Activated CD4-positive, alpha-beta T cell treated with anti-CD3 and anti-CD28 coated beads, Interleukin-2, amount 10 ng/mL, durations not matched to agents 7 days and 5 days (primary cell): ENCODE data around the gene GSC2. TPM values are rescaled to one million over a fixed set of nuclear protein-coding genes. Genes with fewer than 3 reads are reported as not detected.

Source experiments
- CTCF ChIA-PET: fragments of 350-600 bp; sonication (Branson Sonifier 250); formaldehyde crosslinking; loops from one replicate; lab custom pipeline; 2021; ENCODE audit warnings: antibody characterized with exemption; lab: Charles Lee
- POLR2A ChIA-PET: fragments of 350-600 bp; sonication (Branson Sonifier 250); formaldehyde crosslinking; loops from one replicate; lab custom pipeline; 2021; ENCODE audit warnings: antibody characterized with exemption; lab: Charles Lee
- DNase-seq: peaks from one replicate; pipeline ENCODE4 v3.0.0-alpha.2; 2020
- H3K27ac Mint-ChIP-seq: one replicate; pipeline ENCODE4 v1.8.0; 2021; ENCODE audit warnings: mild to moderate bottlenecking, moderate library complexity, mixed read lengths
- H3K27me3 Mint-ChIP-seq: one replicate; pipeline ENCODE4 v1.8.0; 2021; ENCODE audit warnings: mixed read lengths
- H3K36me3 Mint-ChIP-seq: one replicate; pipeline ENCODE4 v1.8.0; 2021; ENCODE audit warnings: low read depth, mixed read lengths
- H3K4me1 Mint-ChIP-seq: one replicate; pipeline ENCODE4 v1.8.0; 2021; ENCODE audit warnings: mixed read lengths
- H3K4me3 Mint-ChIP-seq: one replicate; pipeline ENCODE4 v1.8.0; 2021; ENCODE audit warnings: mild to moderate bottlenecking, moderate library complexity, mixed read lengths
- H3K9me3 Mint-ChIP-seq: one replicate; pipeline ENCODE4 v1.8.0; 2021; ENCODE audit warnings: mixed read lengths
- total RNA-seq, 2 experiments: library from RNA; stranded (reverse); gene quantifications; one replicate each; pipeline ENCODE4 v1.2.3, GENCODE V29; 2021

The GSC2 gene
- total RNA-seq, 2 experiments from 2014 or later, result not detected

- no peak for DNase-seq
- CTCF ChIA-PET, result no interaction called here
- Mint-ChIP-seq H3K27ac (no peak overlapping the region), H3K4me1 (peaks cover 28% of the 10 kb centered on the region), H3K36me3 (peaks cover 3% of the 10 kb centered on the region), H3K4me3 (no peak overlapping the region), H3K9me3 (no peaks in the 10 kb centered on the region), H3K27me3 (no peaks in the 10 kb centered on the region)
- POLR2A ChIA-PET, result no interaction called here
Measured at GRCh38 chr22:19124377-19124776, 25.7 kb downstream of the GSC2 start.

DNA sequence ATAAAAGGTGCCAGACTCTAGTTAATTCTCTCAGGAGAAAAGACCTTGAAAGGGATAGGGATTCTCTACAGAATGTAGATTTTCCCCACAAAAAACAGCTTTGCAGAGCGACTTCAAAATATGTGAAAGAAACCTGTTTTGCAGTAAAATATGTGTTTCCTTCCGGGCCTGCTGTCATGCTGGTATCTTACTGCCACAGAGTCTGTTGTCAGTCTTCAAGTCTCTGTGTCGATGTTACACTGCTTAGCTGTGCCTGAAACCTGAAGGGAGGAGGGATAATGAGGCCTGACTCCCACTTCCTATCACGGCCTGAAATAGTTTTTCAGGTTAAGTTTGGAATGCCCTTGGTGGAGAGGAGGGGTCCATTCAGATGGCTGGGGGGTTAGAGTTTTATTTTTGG, 26.2 kb downstream of the GSC2 start:
- H3K27ac Mint-ChIP-seq, result peak overlapping the region; percentile 31
- no peak overlapping the region for H3K4me3 Mint-ChIP-seq
- peaks cover 3% of the 10 kb centered on the region for H3K36me3 Mint-ChIP-seq
- ChIA-PET CTCF (no interaction called here), POLR2A (no interaction called here)
- H3K9me3 Mint-ChIP-seq, result no peaks in the 10 kb centered on the region
- H3K27me3 Mint-ChIP-seq, result no peaks in the 10 kb centered on the region
- peaks cover 33% of the 10 kb centered on the region for H3K4me1 Mint-ChIP-seq
- DNase-seq, result no peak

GRCh38 chr22:19122752-19123492, 27.2 kb downstream of the GSC2 start:
- DNase-seq, result no peak
- ChIA-PET CTCF (interaction anchor here (0.7 to 1.4 kb wide), 2 partner anchors 12 to 22 kb away, joined by 3 to 6 read pairs; partner anchors contain the start of gene ESS2), POLR2A (interaction anchor here (2.1 kb wide), 1 partner anchor 21 kb away, joined by 7 read pairs; the partner anchor contains the start of gene ESS2)
- Mint-ChIP-seq H3K4me3 (peak overlapping the region; percentile 77), H3K4me1 (peaks cover 41% of the 10 kb centered on the region), H3K27me3 (no peaks in the 10 kb centered on the region), H3K27ac (peak overlapping the region; percentile 83), H3K36me3 (peaks cover 3% of the 10 kb centered on the region), H3K9me3 (no peaks in the 10 kb centered on the region)

- Mint-ChIP-seq H3K27ac (peak within 1 kb of the TSS; percentile 86), H3K36me3 (peaks cover 3% of the 10 kb centered on the region), H3K27me3 (no peaks in the 10 kb centered on the region), H3K9me3 (no peaks in the 10 kb centered on the region), H3K4me1 (peaks cover 48% of the 10 kb centered on the region), H3K4me3 (peak within 1 kb of the TSS; percentile 85)
- ChIA-PET CTCF (interaction anchor here (0.7 to 1.4 kb wide), 2 partner anchors 11 to 23 kb away, joined by 4 to 6 read pairs; no protein-coding TSS in a partner anchor), POLR2A (interaction anchor here (2.1 kb wide), 1 partner anchor 22 kb away, joined by 7 read pairs; the partner anchor contains the start of gene ESS2)
- peak; percentile 97 for DNase-seq
Measured at GRCh38 chr22:19122143-19122751, 27.8 kb downstream of the GSC2 start, which contains the start of gene DGCR2. Gene DGCR2 (minus strand): TSS chr22:19122412. CDS start chr22:19122206, 206 bp downstream.

DNA sequence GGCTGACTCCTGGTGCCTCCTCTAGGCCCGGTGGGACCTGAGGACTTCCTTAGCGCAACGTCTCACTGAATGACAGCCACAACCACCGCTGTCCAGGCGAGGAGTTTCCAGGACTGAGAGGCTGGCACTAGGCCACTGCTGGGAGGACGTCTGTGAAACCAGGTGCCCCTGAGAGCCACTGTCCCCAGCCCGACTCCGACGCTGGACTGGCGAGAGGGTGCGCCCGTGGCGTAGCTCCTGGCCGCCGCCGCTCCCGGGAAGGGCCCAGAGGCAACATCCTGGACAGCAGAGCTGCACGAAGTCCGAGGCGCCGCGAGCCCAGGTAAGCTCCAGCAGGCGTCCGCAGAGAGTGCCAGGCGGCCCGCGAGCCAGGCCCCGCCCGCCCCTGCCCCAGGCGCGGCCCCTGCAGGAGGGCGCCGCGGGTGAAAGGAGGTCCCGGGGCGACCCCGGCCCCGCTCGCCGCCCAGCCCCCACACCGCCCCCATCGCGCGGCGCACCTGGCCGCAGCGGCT, 28.4 kb downstream of the GSC2 start:
- Mint-ChIP-seq H3K9me3 (no peaks in the 10 kb centered on the region), H3K27ac (peak overlapping the region; percentile 86), H3K36me3 (peaks cover 3% of the 10 kb centered on the region), H3K4me1 (peaks cover 52% of the 10 kb centered on the region), H3K4me3 (peak overlapping the region; percentile 85), H3K27me3 (no peaks in the 10 kb centered on the region)
- peak; percentile 37 for DNase-seq
- CTCF ChIA-PET, result interaction anchor here (0.7 to 1.4 kb wide), 2 partner anchors 10 to 24 kb away, joined by 4 to 6 read pairs; no protein-coding TSS in a partner anchor
- POLR2A ChIA-PET, result interaction anchor here (2.1 kb wide), 1 partner anchor 23 kb away, joined by 7 read pairs; the partner anchor contains the start of gene ESS2

- CTCF ChIA-PET, result interaction anchor here (1.4 kb wide), 1 partner anchor 10 kb away, joined by 6 read pairs; no protein-coding TSS in a partner anchor
- Mint-ChIP-seq H3K27me3 (no peaks in the 10 kb centered on the region), H3K27ac (peak overlapping the region; percentile 86), H3K4me1 (peaks cover 58% of the 10 kb centered on the region), H3K4me3 (peak overlapping the region; percentile 85), H3K36me3 (peaks cover 3% of the 10 kb centered on the region), H3K9me3 (no peaks in the 10 kb centered on the region)
- no peak for DNase-seq
- POLR2A ChIA-PET, result interaction anchor here (2.1 kb wide), 1 partner anchor 23 kb away, joined by 7 read pairs; the partner anchor contains the start of gene ESS2
Measured at GRCh38 chr22:19120829-19121630, 29.1 kb downstream of the GSC2 start.

DNA sequence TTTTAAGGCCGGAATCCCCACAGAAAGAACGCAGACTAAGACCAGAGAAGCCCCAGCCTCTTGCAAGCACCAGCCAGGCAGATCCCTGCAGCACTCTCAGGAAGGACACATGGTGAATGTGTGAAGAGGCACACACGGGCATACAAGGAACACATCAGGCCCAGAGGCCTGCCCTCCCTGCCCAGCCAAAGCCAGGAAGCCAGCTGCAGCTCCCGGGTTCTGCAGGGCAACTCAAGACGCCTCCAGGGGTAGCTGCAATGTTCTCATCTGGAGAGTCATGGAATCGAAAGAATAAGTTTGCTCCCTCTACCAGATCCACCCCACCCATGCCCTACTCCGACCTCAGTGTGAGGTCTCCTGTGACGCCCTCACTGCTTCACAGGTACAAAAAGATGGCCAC, 30.1 kb downstream of the GSC2 start:
- Mint-ChIP-seq H3K4me1 (peaks cover 66% of the 10 kb centered on the region), H3K27me3 (no peaks in the 10 kb centered on the region), H3K4me3 (peak overlapping the region; percentile 85), H3K36me3 (peaks cover 6% of the 10 kb centered on the region), H3K27ac (no peak overlapping the region), H3K9me3 (no peaks in the 10 kb centered on the region)
- no peak for DNase-seq
- POLR2A ChIA-PET, result no interaction called here
- CTCF ChIA-PET, result no interaction called here

- no peak overlapping the region for H3K4me3 Mint-ChIP-seq
- DNase-seq, result peak; percentile 46
Measured at GRCh38 chr22:19118329-19118880, 31.7 kb downstream of the GSC2 start.

DNA sequence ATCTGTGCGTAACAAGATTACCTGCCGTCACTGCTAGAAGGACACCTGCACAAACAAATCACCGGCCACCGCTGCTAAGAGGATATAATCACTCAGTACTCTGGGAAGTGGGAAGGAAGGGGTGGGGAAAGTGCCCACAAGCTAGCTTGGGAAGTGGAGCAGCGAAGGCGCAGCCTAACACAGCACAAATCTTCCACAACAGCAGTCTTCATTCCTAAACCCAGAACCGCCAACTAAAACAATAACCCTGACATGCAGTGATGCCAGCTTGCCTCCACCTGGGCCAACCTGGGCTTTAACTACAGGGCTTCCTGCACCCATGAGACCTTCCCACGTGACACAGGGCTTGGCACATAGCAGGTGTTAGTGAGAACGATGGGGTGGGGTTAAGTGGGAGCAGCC, 33.0 kb downstream of the GSC2 start:
- POLR2A ChIA-PET, result interaction anchor here (0.7 kb wide), 1 partner anchor 11 kb away, joined by 3 read pairs; no protein-coding TSS in a partner anchor
- Mint-ChIP-seq H3K4me1 (peaks cover 67% of the 10 kb centered on the region), H3K9me3 (no peaks in the 10 kb centered on the region), H3K36me3 (peaks cover 6% of the 10 kb centered on the region), H3K27ac (no peak overlapping the region), H3K4me3 (no peak overlapping the region), H3K27me3 (no peaks in the 10 kb centered on the region)
- DNase-seq, result no peak
- CTCF ChIA-PET, result interaction anchor here (1.3 to 1.5 kb wide), 2 partner anchors 13 to 18 kb away, joined by 4 read pairs; no protein-coding TSS in a partner anchor

More at GRCh38 chr22:19118329-19118880, 31.7 kb downstream of the GSC2 start:
- no peaks in the 10 kb centered on the region for H3K27me3 Mint-ChIP-seq
- ChIA-PET POLR2A (no interaction called here), CTCF (interaction anchor here (0.6 to 1.5 kb wide), 2 partner anchors 14 to 18 kb away, joined by 4 to 6 read pairs; no protein-coding TSS in a partner anchor)
- H3K27ac Mint-ChIP-seq, result peak overlapping the region; percentile 25
- H3K4me1 Mint-ChIP-seq, result peaks cover 70% of the 10 kb centered on the region
- peaks cover 6% of the 10 kb centered on the region for H3K36me3 Mint-ChIP-seq
- no peaks in the 10 kb centered on the region for H3K9me3 Mint-ChIP-seq

- Mint-ChIP-seq H3K9me3 (no peaks in the 10 kb centered on the region), H3K4me1 (peaks cover 68% of the 10 kb centered on the region), H3K27ac (no peak overlapping the region), H3K27me3 (no peaks in the 10 kb centered on the region), H3K4me3 (no peak overlapping the region), H3K36me3 (peaks cover 7% of the 10 kb centered on the region)
- no peak for DNase-seq
- CTCF ChIA-PET, result interaction anchor here (0.5 to 1.6 kb wide), 7 partner anchors 10 to 1222 kb away, joined by 3 to 6 read pairs (median 3); partner anchors contain the start of gene ESS2
- POLR2A ChIA-PET, result no interaction called here
Measured at GRCh38 chr22:19115628-19116027, 34.5 kb downstream of the GSC2 start.

- Mint-ChIP-seq H3K27me3 (no peaks in the 10 kb centered on the region), H3K36me3 (peaks cover 7% of the 10 kb centered on the region), H3K4me1 (peaks cover 66% of the 10 kb centered on the region), H3K27ac (no peak overlapping the region), H3K9me3 (no peaks in the 10 kb centered on the region), H3K4me3 (no peak overlapping the region)
- DNase-seq, result no peak
- CTCF ChIA-PET, result interaction anchor here (1.0 to 1.6 kb wide), 5 partner anchors 11 to 64 kb away, joined by 3 to 6 read pairs (median 3); partner anchors contain the start of gene ESS2
- POLR2A ChIA-PET, result no interaction called here
Measured at GRCh38 chr22:19114984-19115552, 35.0 kb downstream of the GSC2 start.
